Neural cell (in vitro differentiated cells): ENCODE measurements around the gene STARD7.

ENCODE experiments used
- EP300 ChIP-seq: fragments of 450-650 bp; conservative IDR thresholded peaks from 2 replicates; pipeline ENCODE4 v1.6.1; 2014; ENCODE audit warnings: antibody characterized with exemption, mild to moderate bottlenecking, moderate library complexity; ENCODE audit not compliant: poor library complexity, severe bottlenecking
- EZH2 ChIP-seq: fragments of 200-600, 300-800 bp; shearing (Covaris generic), sonication (generic); IDR thresholded peaks from 2 replicates; pipeline ENCODE4 v1.6.1; 2014; ENCODE audit warnings: antibody characterized with exemption, low read length, borderline replicate concordance, mild to moderate bottlenecking; ENCODE audit not compliant: insufficient read depth, poor library complexity, severe bottlenecking
- MXI1 ChIP-seq: fragments of 450-650 bp; conservative IDR thresholded peaks from 2 replicates; pipeline ENCODE4 v1.6.1; 2014; ENCODE audit warnings: antibody characterized with exemption, mild to moderate bottlenecking; ENCODE audit not compliant: poor library complexity, severe bottlenecking
- POLR2AphosphoS5 ChIP-seq: IDR thresholded peaks from 2 replicates; pipeline ENCODE4 v1.6.1; 2012
- SMC3 ChIP-seq: fragments of 450-650 bp; conservative IDR thresholded peaks from 2 replicates; pipeline ENCODE4 v1.6.1; 2014; ENCODE audit warnings: antibody characterized with exemption, mild to moderate bottlenecking, moderate library complexity; ENCODE audit not compliant: poor library complexity
- TAF1 ChIP-seq: IDR thresholded peaks from 2 replicates; pipeline ENCODE4 v1.6.1; 2012; ENCODE audit warnings: low read depth
- TF ChIP-seq, protein P1 (sequence below): fragments of 450-650 bp; IDR thresholded peaks from 2 replicates; pipeline ENCODE4 v1.5.1; 2014; ENCODE audit warnings: antibody characterized with exemption, mild to moderate bottlenecking, moderate library complexity; ENCODE audit not compliant: poor library complexity, severe bottlenecking
- TF ChIP-seq, protein P2 (sequence below): IDR thresholded peaks from 2 replicates; pipeline ENCODE4 v1.6.1; 2012; ENCODE audit warnings: borderline replicate concordance

DNA sequence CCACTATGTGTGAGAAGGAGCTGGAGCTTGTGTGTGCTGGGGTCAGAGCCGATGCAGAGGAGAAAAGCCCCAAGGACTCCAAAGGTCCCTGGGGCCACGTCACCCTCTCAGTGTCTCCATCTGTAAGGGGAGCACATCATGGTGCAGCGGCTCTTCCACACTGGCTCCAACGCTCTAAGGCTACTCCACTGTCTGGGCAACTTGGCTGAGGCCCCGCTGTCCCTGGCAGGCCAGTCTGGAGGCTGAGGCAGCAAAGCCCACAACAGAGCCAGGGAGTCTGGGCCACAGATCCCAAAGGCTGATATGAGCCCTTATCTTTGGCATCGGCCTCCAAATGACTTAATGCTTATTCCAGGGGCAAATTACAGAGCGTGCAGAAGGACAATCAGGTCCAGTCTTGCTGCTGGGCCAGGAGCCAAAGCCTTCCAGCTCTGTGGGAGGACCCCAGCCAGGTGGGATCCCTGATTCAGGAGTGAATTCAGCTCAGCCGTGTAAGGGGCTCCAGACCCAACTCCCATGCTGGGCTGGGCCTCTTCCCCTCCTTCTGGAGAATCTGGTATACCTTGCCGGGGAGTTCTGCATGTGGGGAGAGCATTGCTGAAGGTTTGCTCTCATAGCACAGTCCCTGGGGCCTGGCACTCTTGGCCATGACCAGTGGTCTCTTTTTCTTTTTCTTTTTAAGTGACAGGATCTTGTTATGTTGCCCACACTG, 61.6 kb downstream of the STARD7 start:
- no peak for TF ChIP-seq EZH2
- TF ChIP-seq TAF1: no peak
- TF ChIP-seq, protein P1, sequence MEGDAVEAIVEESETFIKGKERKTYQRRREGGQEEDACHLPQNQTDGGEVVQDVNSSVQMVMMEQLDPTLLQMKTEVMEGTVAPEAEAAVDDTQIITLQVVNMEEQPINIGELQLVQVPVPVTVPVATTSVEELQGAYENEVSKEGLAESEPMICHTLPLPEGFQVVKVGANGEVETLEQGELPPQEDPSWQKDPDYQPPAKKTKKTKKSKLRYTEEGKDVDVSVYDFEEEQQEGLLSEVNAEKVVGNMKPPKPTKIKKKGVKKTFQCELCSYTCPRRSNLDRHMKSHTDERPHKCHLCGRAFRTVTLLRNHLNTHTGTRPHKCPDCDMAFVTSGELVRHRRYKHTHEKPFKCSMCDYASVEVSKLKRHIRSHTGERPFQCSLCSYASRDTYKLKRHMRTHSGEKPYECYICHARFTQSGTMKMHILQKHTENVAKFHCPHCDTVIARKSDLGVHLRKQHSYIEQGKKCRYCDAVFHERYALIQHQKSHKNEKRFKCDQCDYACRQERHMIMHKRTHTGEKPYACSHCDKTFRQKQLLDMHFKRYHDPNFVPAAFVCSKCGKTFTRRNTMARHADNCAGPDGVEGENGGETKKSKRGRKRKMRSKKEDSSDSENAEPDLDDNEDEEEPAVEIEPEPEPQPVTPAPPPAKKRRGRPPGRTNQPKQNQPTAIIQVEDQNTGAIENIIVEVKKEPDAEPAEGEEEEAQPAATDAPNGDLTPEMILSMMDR: no peak
- no peak for TF ChIP-seq MXI1
- TF ChIP-seq POLR2AphosphoS5: no peak
- TF ChIP-seq SMC3: no peak
- TF ChIP-seq EP300: no peak
- TF ChIP-seq, protein P2, sequence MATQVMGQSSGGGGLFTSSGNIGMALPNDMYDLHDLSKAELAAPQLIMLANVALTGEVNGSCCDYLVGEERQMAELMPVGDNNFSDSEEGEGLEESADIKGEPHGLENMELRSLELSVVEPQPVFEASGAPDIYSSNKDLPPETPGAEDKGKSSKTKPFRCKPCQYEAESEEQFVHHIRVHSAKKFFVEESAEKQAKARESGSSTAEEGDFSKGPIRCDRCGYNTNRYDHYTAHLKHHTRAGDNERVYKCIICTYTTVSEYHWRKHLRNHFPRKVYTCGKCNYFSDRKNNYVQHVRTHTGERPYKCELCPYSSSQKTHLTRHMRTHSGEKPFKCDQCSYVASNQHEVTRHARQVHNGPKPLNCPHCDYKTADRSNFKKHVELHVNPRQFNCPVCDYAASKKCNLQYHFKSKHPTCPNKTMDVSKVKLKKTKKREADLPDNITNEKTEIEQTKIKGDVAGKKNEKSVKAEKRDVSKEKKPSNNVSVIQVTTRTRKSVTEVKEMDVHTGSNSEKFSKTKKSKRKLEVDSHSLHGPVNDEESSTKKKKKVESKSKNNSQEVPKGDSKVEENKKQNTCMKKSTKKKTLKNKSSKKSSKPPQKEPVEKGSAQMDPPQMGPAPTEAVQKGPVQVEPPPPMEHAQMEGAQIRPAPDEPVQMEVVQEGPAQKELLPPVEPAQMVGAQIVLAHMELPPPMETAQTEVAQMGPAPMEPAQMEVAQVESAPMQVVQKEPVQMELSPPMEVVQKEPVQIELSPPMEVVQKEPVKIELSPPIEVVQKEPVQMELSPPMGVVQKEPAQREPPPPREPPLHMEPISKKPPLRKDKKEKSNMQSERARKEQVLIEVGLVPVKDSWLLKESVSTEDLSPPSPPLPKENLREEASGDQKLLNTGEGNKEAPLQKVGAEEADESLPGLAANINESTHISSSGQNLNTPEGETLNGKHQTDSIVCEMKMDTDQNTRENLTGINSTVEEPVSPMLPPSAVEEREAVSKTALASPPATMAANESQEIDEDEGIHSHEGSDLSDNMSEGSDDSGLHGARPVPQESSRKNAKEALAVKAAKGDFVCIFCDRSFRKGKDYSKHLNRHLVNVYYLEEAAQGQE: no peak
